ENCODE data around the gene HRAS.
A peak's percentile ranks its signal among the peaks of the same experiment; 100 is the strongest.

Gene HRAS

GRCh38 chr11:567011-567628 is 31.7 kb upstream of the HRAS start:
- DNase-seq (ENCODE audit: low spot score) = no peak

- DNase-seq (ENCODE audit: low spot score) = no peak
Observed at GRCh38 chr11:565921-566509, 30.6 kb upstream of the HRAS start.

DNA sequence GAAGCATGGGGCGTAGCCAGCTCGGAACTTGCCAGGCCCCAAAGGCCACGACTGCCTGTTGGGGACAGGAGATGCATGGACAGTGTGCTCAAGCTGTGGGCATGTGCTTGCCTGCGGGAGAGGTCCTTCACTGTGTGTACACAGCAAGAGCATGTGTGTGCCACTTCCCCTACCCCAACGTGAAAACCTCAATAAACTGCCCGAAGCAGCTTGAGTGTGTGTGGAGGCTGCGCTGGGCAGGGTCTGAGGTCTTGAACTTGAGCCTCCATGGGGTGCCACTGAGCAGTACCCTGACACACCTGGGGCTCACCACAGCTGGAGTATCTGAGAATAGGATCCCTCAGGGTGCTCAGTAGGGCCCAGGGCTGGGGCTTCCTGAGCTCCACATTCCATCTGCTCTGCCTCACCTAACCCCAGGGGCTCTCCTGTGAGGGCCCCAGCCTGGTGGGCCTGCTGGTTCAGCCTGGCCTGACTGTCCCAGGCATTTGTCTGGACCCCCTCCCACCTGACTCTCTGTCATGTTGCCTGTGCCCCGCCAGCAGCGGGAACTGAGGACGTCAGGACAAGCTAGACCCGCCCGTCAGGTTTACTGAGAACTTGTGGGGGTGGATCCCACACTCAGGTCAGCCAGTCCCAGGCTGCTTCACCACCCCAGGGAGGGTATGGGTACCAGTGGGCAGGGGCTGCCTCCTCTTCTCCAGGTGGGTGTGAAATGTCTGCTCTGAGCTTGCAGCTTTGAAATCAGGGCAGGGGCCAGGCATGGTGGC is 28.6 kb upstream of the HRAS start:
- no peak for DNase-seq (ENCODE audit: low spot score)

DNA sequence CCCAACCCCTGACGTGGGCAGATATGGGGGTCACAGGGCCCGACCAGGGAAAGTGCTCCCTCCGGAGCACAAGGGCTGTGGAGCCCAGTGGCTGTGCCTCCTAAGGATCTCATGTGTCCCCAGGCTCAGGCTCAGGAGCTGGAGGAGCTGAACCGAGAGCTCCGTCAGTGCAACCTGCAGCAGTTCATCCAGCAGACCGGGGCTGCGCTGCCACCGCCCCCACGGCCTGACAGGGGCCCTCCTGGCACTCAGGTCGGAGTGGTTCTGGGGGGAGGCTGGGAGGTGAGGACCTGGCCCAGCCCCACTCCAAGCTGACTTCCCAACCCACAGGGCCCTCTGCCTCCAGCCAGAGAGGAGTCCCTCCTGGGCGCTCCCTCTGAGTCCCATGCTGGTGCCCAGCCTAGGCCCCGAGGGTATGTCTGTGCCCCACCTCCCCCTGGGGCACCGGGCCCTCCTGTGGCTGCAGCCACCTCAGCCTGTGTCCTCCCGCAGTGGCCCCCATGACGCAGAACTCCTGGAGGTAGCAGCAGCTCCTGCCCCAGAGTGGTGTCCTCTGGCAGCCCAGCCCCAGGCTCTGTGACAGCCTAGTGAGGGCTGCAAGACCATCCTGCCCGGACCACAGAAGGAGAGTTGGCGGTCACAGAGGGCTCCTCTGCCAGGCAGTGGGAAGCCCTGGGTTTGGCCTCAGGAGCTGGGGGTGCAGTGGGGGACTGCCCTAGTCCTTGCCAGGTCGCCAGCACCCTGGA is 27.9 kb upstream of the HRAS start:
- DNase-seq (ENCODE audit: low spot score) = no peak

- no peak for DNase-seq (ENCODE audit: low spot score)
Observed at GRCh38 chr11:562046-562645, 26.8 kb upstream of the HRAS start.

GRCh38 chr11:561148-562003 is 26.0 kb upstream of the HRAS start:
- DNase-seq (ENCODE audit: low spot score) = peak; percentile 53

- peak; percentile 98 for DNase-seq (ENCODE audit: low spot score)
Observed at GRCh38 chr11:560305-561147, 25.1 kb upstream of the HRAS start, which contains the start of the genes LMNTD2 and RASSF7. Gene LMNTD2, minus strand, starts transcription at chr11:560738. Its CDS starts 22 bp downstream, at chr11:560716. Gene RASSF7, plus strand, starts transcription at chr11:560970. Its CDS starts 799 bp downstream, at chr11:561769.

DNA sequence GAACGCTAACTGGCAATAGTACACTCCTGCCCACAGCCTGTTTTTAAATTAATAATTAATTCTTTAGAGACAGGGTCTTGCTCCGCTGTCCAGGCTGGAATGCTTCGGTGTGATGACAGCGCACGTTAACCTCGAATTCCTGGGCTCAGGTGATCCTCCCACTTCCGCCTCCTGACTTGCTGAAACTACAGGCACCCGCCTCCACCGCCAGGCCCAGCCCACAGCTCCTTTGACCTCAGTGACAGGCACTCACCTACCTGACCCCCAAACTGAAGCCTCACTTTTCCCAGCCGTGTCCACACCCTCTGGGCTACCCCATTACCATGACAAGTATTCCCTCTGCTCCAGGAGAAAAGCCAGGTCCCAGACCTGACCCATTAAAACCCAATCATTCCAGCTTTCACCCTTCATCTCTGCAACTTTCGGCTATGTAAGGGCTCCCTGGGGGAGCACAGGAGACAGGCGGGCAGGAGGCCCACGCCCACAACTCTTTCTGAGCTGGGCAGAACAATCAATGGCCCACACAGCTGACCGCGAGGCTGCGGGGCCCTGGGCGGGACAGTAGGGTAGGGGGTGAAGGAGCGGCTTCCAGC is 24.4 kb upstream of the HRAS start:
- no peak for DNase-seq (ENCODE audit: low spot score)

DNA sequence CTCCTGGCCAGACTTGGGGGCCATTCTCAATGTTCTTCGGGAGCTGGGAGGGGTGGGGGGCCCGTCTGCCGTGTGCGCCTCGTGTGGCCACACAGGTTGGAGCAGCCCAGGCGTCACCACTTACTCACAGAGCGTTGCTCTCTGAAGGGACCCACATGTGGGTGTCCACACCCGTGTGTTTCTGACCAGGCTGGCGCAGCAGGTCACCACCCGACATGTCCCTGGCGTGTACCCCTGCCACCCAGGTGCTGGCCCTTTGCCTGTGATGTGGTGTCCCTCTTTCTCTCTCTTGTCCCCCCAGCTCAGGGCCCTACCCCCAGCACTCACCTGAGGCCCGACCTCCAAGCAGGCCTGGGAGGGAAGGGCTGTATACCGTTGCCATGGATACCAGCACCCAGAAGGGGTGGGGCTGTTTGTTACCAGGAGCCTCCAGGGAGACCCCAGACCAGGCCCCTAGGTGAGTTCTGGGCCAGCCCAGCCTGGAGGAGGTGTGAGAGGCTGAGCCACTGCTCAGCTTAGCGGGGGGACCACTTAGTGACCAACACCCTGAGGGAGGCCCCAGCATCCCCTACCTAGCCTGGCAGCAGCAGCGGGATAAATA is 23.7 kb upstream of the HRAS start:
- DNase-seq (ENCODE audit: low spot score) = no peak

- DNase-seq (ENCODE audit: low spot score) = no peak
Observed at GRCh38 chr11:558503-558902, 23.1 kb upstream of the HRAS start.

- DNase-seq (ENCODE audit: low spot score) = no peak
Observed at GRCh38 chr11:557328-558132, 22.2 kb upstream of the HRAS start.

GRCh38 chr11:556662-557256 is 21.4 kb upstream of the HRAS start:
- DNase-seq (ENCODE audit: low spot score) = no peak

- DNase-seq (ENCODE audit: low spot score) = no peak
Observed at GRCh38 chr11:555780-556661, 20.6 kb upstream of the HRAS start.

DNA sequence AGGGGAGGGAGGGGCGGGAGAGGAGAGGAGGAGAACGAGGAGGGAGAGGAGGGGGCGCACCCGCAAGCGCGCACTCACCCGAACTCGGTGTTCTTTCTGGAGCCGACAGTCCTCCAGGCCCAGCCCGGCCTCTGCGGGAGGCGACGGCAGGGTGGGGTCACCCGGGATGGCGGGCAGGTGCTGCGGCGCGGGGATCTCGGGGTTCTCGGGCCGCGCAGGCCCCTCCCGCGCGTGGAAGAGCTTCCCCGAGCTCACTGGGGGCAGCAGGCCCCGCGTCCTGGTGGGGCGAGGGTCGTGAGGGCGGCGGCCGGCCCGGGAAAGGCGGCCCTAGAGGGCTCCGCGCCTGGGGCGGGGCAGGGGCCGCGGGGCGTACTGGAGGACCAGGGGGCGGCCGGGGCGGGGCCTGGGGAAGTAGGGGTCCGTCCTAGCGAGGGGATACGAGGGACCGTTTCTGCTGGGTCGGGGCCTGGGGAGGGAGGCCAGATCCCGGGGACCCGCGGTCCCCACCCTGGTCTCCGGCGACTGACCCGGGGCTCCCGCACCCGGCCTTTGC is 19.9 kb upstream of the HRAS start:
- DNase-seq (ENCODE audit: low spot score) = no peak

- peak; percentile 71 for DNase-seq (ENCODE audit: low spot score)
Observed at GRCh38 chr11:554428-555226, 19.3 kb upstream of the HRAS start.

DNA sequence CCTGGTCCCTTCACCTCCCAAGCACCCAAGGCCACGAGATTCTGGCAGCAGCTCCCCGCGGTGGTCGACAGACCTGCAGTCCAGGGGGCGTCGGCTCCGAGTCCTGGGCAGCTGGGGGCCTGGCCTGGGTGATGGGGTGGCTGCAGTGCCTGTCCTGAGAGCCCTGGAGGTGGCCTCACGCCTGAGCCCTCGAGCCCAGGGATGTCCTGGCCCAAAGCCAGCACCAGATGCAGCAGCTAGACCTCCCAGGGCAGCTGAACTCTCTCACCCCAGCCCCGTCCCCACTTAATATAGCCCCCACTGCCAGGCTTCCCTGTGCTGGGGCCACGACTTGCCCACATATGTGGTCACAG is 18.6 kb upstream of the HRAS start:
- DNase-seq (ENCODE audit: low spot score) = no peak
